Suppressor macrophage treated with lipopolysaccharide for 4 hours (primary cell): Measurements from ENCODE around the gene PCDHA1.

Source experiments
- DNase-seq: peaks from one replicate; pipeline ENCODE4 v3.0.0-alpha.2; 2020

The PCDHA1 gene

GRCh38 chr5:140926443-140927227, 140.7 kb downstream of the PCDHA1 start:
- peak; percentile 8 for DNase-seq

GRCh38 chr5:140927228-140927573, 141.3 kb downstream of the PCDHA1 start:
- DNase-seq = no peak

- DNase-seq = no peak
Measured at GRCh38 chr5:140934964-140935606, 149.1 kb downstream of the PCDHA1 start.

- no peak for DNase-seq
Measured at GRCh38 chr5:140946578-140946977, 160.6 kb downstream of the PCDHA1 start.

- no peak for DNase-seq
Measured at GRCh38 chr5:140951636-140952035, 165.7 kb downstream of the PCDHA1 start.

GRCh38 chr5:140953234-140953633, 167.3 kb downstream of the PCDHA1 start:
- DNase-seq = no peak

GRCh38 chr5:140962190-140962589, 176.2 kb downstream of the PCDHA1 start:
- DNase-seq = no peak

- no peak for DNase-seq
Measured at GRCh38 chr5:140964356-140964755, 178.4 kb downstream of the PCDHA1 start.

GRCh38 chr5:140965905-140966292, 180.0 kb downstream of the PCDHA1 start:
- DNase-seq = no peak

- no peak for DNase-seq
Measured at GRCh38 chr5:140966293-140967225, 180.6 kb downstream of the PCDHA1 start, which contains the start of gene PCDHAC2. PCDHAC2 (plus strand) TSS chr5:140966476; CDS start chr5:140966767, 291 bp downstream.

- DNase-seq = no peak
Measured at GRCh38 chr5:140967226-140967893, 181.4 kb downstream of the PCDHA1 start.

GRCh38 chr5:140969880-140970279, 183.9 kb downstream of the PCDHA1 start:
- no peak for DNase-seq

- no peak for DNase-seq
Measured at GRCh38 chr5:140973550-140973949, 187.6 kb downstream of the PCDHA1 start.

- DNase-seq = peak; percentile 5
Measured at GRCh38 chr5:140977003-140977402, 191.1 kb downstream of the PCDHA1 start.

GRCh38 chr5:140978260-140978659, 192.3 kb downstream of the PCDHA1 start:
- no peak for DNase-seq

- DNase-seq = no peak
Measured at GRCh38 chr5:140978983-140979382, 193.0 kb downstream of the PCDHA1 start.

- no peak for DNase-seq
Measured at GRCh38 chr5:140982083-140982716, 196.3 kb downstream of the PCDHA1 start.

- DNase-seq = no peak
Measured at GRCh38 chr5:140986117-140986521, 200.2 kb downstream of the PCDHA1 start.

GRCh38 chr5:140988100-140988499, 202.2 kb downstream of the PCDHA1 start:
- no peak for DNase-seq

GRCh38 chr5:140988608-140989007, 202.7 kb downstream of the PCDHA1 start:
- DNase-seq = no peak

GRCh38 chr5:140989254-140990020, 203.5 kb downstream of the PCDHA1 start:
- DNase-seq = no peak
